Bronchial epithelial cell (primary cell): ENCODE results near the gene ENOSF1. TPM values are rescaled to one million over a fixed set of nuclear protein-coding genes. Genes with fewer than 3 reads are reported as not detected.

ENCODE experiments used
- DNase-seq: peaks from one replicate; pipeline ENCODE4 v3.0.0-alpha.2; 2010; ENCODE audit warnings: low read depth
- FAIRE-seq: peaks from 2 replicates; lab custom pipeline; 2011; peaks lifted over from hg19 to GRCh38; lab: Jason Lieb, UNC
- H3K27me3 ChIP-seq: 2 replicates; pipeline ENCODE4 v1.5.1; 2011; ENCODE audit warnings: low read length; ENCODE audit not compliant: control insufficient read depth, insufficient read depth
- H3K36me3 ChIP-seq: 2 replicates; pipeline ENCODE4 v1.5.1; 2011; ENCODE audit warnings: low read length; ENCODE audit not compliant: control insufficient read depth, insufficient read depth
- H3K4me3 ChIP-seq: 2 replicates; pipeline ENCODE4 v1.5.1; 2011; ENCODE audit warnings: mild to moderate bottlenecking, low read depth, low read length, control low read depth
- total RNA-seq: library from RNA; depleted of rRNA; stranded (reverse); fragments of >200 nt; gene quantifications from 2 replicates; pipeline ENCODE4 v1.2.1, GENCODE V29; 2014
- TF ChIP-seq, protein P1 (sequence below): IDR thresholded peaks from 2 replicates; pipeline ENCODE4 v1.5.1; 2011; ENCODE audit warnings: mild to moderate bottlenecking, moderate library complexity, low read length, control low read depth, inconsistent platforms; ENCODE audit not compliant: insufficient read depth, severe bottlenecking

The ENOSF1 gene
- total RNA-seq, 1 donor from 2014 or later = 25.5 TPM

DNA sequence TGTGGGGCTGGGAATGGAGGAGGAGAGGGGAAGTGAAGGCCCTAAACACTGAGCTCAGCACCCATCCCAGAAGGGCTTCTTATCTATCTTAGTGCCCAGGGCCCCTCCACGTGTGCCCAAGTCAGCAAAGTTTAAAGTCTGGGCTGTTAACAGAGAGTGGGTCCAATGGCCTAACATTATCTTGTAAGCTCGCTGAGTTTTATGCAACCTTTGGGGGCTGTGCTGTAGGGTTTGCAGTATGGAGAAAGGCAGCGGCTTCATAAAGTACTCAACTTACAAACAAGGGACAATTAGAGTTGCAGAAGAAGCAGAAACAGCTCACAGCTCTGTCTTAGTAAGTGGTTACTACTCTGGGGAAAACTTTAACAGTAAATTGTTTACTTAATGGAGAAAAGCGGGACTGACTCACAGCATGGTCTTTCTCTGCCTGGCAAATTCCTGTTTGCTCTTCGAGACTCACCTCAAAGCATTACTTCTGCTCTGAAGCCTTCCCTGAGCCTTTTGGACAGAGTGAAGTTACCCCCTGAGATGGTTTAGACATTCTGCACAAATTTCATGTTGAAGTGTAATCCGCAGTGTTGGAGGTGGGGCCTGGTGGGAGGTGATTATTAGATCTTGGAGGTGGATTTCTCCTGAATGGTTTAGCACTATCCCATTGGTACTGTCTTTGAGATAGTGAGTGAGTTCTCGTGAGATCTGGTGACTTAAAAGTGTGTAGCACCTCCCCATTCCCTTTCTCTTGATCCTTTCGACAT lies 9.0 kb downstream of the ENOSF1 start:
- no peak overlapping the region for H3K4me3 ChIP-seq

DNA sequence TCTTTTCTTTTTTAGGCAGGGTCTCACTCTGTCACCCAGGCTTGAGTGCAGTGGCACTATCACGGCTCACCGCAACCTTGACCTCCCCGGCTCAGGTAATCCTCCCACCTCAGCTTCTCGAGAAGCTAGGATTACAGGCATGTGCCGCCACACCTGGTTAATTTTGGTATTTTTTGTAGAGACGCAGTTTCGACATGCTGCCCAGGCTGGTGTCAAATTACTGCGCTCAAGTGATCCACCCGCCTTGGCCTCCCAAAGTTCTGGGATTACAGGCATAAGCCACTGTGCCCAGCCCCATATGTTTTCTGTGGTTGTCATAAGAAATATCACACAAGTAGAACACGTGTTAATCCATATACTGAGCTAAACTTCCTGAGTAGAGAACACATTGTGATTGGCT lies 14.6 kb downstream of the ENOSF1 start:
- H3K4me3 ChIP-seq = no peak overlapping the region
- no peaks in the 10 kb centered on the region for H3K27me3 ChIP-seq
- peak; percentile 74 for DNase-seq
- H3K36me3 ChIP-seq = peaks cover 1% of the 10 kb centered on the region
- FAIRE-seq = no peak
- TF ChIP-seq, protein P1, sequence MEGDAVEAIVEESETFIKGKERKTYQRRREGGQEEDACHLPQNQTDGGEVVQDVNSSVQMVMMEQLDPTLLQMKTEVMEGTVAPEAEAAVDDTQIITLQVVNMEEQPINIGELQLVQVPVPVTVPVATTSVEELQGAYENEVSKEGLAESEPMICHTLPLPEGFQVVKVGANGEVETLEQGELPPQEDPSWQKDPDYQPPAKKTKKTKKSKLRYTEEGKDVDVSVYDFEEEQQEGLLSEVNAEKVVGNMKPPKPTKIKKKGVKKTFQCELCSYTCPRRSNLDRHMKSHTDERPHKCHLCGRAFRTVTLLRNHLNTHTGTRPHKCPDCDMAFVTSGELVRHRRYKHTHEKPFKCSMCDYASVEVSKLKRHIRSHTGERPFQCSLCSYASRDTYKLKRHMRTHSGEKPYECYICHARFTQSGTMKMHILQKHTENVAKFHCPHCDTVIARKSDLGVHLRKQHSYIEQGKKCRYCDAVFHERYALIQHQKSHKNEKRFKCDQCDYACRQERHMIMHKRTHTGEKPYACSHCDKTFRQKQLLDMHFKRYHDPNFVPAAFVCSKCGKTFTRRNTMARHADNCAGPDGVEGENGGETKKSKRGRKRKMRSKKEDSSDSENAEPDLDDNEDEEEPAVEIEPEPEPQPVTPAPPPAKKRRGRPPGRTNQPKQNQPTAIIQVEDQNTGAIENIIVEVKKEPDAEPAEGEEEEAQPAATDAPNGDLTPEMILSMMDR = peak; percentile 51

More for the DNA sequence above, 9.0 kb downstream of the ENOSF1 start:
- TF ChIP-seq, protein P1 = no peak
- FAIRE-seq (no peak), DNase-seq (peak; percentile 85)
- peaks cover 3% of the 10 kb centered on the region for H3K36me3 ChIP-seq
- H3K27me3 ChIP-seq = no peaks in the 10 kb centered on the region

- H3K36me3 ChIP-seq = peaks cover 1% of the 10 kb centered on the region
- DNase-seq (no peak), FAIRE-seq (no peak)
- TF ChIP-seq, protein P1 = no peak
- H3K27me3 ChIP-seq = no peaks in the 10 kb centered on the region
- H3K4me3 ChIP-seq = no peak overlapping the region
These were observed 15.4 kb downstream of the ENOSF1 start for GRCh38 chr18:697012-697411.

DNA sequence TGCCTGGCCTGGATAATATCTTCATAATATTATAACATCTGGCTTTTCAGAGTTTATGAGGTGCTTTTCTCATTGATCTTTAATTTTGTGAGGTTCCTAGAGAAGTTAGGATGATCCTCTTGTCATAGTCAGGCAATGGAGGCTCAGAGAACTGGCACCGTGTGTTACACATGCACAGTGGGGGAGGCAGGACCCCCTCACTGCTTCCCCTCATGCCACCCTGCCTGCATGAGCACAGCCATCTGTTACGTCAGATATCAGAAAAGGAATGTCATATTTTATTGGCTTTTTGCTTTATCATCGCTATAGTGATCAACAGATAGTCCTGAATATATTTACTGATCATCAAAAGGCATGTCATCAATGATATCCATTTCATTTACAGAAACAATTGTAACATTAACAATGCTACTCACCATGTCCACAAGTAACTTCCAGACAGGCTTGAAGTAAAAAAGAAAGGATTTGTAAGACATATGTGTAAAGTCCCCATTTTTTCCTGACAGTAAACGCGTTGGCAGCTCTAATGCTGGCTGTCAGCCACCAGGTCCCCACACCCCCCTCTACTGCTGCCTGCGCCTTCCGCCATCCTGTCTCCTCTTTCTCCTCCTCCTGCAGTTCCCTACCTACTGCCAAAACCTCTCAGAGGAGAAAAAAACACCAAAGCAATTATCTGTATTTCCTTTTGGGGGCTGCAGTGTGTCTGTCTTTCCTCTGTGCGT lies 18.8 kb downstream of the ENOSF1 start:
- DNase-seq = no peak
- Histone ChIP-seq H3K36me3 (peaks cover 3% of the 10 kb centered on the region), H3K27me3 (no peaks in the 10 kb centered on the region), H3K4me3 (no peak overlapping the region)
- TF ChIP-seq, protein P1 = no peak
- no peak for FAIRE-seq

GRCh38 chr18:692824-693223 lies 19.6 kb downstream of the ENOSF1 start:
- H3K36me3 ChIP-seq = peaks cover 3% of the 10 kb centered on the region

More at GRCh38 chr18:692824-693223, 19.6 kb downstream of the ENOSF1 start:
- Histone ChIP-seq H3K4me3 (no peak overlapping the region), H3K27me3 (no peaks in the 10 kb centered on the region)
- TF ChIP-seq, protein P1 = no peak
- no peak for DNase-seq
- no peak for FAIRE-seq
